ENCODE results near the gene ARHGAP32.

Gene ARHGAP32

GRCh38 chr11:129056916-129057315 lies 135.2 kb downstream of the ARHGAP32 start:
- Histone ChIP-seq H3K9me3 (ENCODE audit: severe bottlenecking) (no peaks in the 10 kb centered on the region), H3K36me3 (peaks cover 4% of the 10 kb centered on the region; the same call in 1 of the 2 replicates), H3K27ac (peak overlapping the region; percentile 61), H3K27me3 (ENCODE audit: insufficient read depth, low read depth, severe bottlenecking) (no peaks in the 10 kb centered on the region), H3K4me3 (ENCODE audit: low read depth, low read length) (no peak overlapping the region)
- DNase-seq, result peak; percentile 11
- TF ChIP-seq CTCF (IDR thresholded peaks at IDR 0.05; ENCODE audit: low read depth, low read length), result no peak

GRCh38 chr11:129055196-129055595 lies 136.9 kb downstream of the ARHGAP32 start:
- DNase-seq, result no peak
- no peak for TF ChIP-seq CTCF (IDR thresholded peaks at IDR 0.05; ENCODE audit: low read depth, low read length)
- no peaks in the 10 kb centered on the region for H3K27me3 ChIP-seq (ENCODE audit: insufficient read depth, low read depth, severe bottlenecking)
- no peak overlapping the region for H3K27ac ChIP-seq
- no peak overlapping the region for H3K4me3 ChIP-seq (ENCODE audit: low read depth, low read length)
- H3K9me3 ChIP-seq (ENCODE audit: severe bottlenecking), result no peaks in the 10 kb centered on the region
- H3K36me3 ChIP-seq, result no peaks in the 10 kb centered on the region

- DNase-seq, result no peak
- H3K4me3 ChIP-seq (ENCODE audit: low read depth, low read length), result no peak overlapping the region
- H3K9me3 ChIP-seq (ENCODE audit: severe bottlenecking), result no peaks in the 10 kb centered on the region
- no peak overlapping the region for H3K27ac ChIP-seq
- H3K36me3 ChIP-seq, result no peaks in the 10 kb centered on the region
- TF ChIP-seq CTCF (IDR thresholded peaks at IDR 0.05; ENCODE audit: low read depth, low read length), result no peak
- no peaks in the 10 kb centered on the region for H3K27me3 ChIP-seq (ENCODE audit: insufficient read depth, low read depth, severe bottlenecking)
These were observed 143.2 kb downstream of the ARHGAP32 start for GRCh38 chr11:129048911-129049310.

GRCh38 chr11:129045150-129045549 lies 147.0 kb downstream of the ARHGAP32 start:
- DNase-seq, result no peak
- no peaks in the 10 kb centered on the region for H3K27me3 ChIP-seq (ENCODE audit: insufficient read depth, low read depth, severe bottlenecking)
- H3K4me3 ChIP-seq (ENCODE audit: low read depth, low read length), result no peak overlapping the region
- no peak for TF ChIP-seq CTCF (IDR thresholded peaks at IDR 0.05; ENCODE audit: low read depth, low read length)
- H3K27ac ChIP-seq, result no peak overlapping the region
- H3K9me3 ChIP-seq (ENCODE audit: severe bottlenecking), result no peaks in the 10 kb centered on the region
- no peaks in the 10 kb centered on the region; the same call in 1 of the 2 replicates for H3K36me3 ChIP-seq

- Histone ChIP-seq H3K27me3 (ENCODE audit: insufficient read depth, low read depth, severe bottlenecking) (no peaks in the 10 kb centered on the region), H3K36me3 (no peaks in the 10 kb centered on the region; the same call in 1 of the 2 replicates), H3K4me3 (ENCODE audit: low read depth, low read length) (no peak overlapping the region), H3K27ac (no peak overlapping the region), H3K9me3 (ENCODE audit: severe bottlenecking) (no peaks in the 10 kb centered on the region)
- no peak for TF ChIP-seq CTCF (IDR thresholded peaks at IDR 0.05; ENCODE audit: low read depth, low read length)
- no peak for DNase-seq
These were observed 149.6 kb downstream of the ARHGAP32 start for GRCh38 chr11:129042503-129042902.

- DNase-seq, result no peak
- no peaks in the 10 kb centered on the region for H3K27me3 ChIP-seq (ENCODE audit: insufficient read depth, low read depth, severe bottlenecking)
- no peaks in the 10 kb centered on the region; the same call in 1 of the 2 replicates for H3K36me3 ChIP-seq
- no peak for TF ChIP-seq CTCF (IDR thresholded peaks at IDR 0.05; ENCODE audit: low read depth, low read length)
- H3K9me3 ChIP-seq (ENCODE audit: severe bottlenecking), result no peaks in the 10 kb centered on the region
- H3K4me3 ChIP-seq (ENCODE audit: low read depth, low read length), result no peak overlapping the region
- H3K27ac ChIP-seq, result no peak overlapping the region
These were observed 150.5 kb downstream of the ARHGAP32 start for GRCh38 chr11:129041611-129042018.

Data from WERI-Rb-1 (cell line).